GM13977 (cell line): ENCODE measurements around the gene METTL18.

Experiments used
- DNase-seq: peaks from one replicate; pipeline ENCODE4 v3.0.0; 2012; ENCODE audit warnings: low spot score
- CTCF ChIP-seq: IDR thresholded peaks from 2 replicates; pipeline ENCODE4 v1.5.1; 2012; ENCODE audit warnings: mild to moderate bottlenecking, control low read depth; ENCODE audit not compliant: insufficient read depth; ENCODE audit errors: extremely low read depth, missing control alignments
- in situ Hi-C: fragments of 300-500 bp; cut with MboI; formaldehyde crosslinking; loops from one replicate; pipeline ENCODE4 v1.12.0; 2022; ENCODE audit warnings: low sequenced_read_pairs, low pct_unique_long_range_greater_than_20kb, mixed read lengths, inconsistent platforms; ENCODE audit not compliant: unreplicated experiment

Gene METTL18

GRCh38 chr1:169809370-169810095 is 14.8 kb upstream of the METTL18 start:
- in situ Hi-C loops = loop anchor here (25.0 kb wide), 1 partner anchor 222 kb away; the partner anchor contains the start of gene F5
- peak; percentile 58 for TF ChIP-seq CTCF
- DNase-seq = peak; percentile 47

GRCh38 chr1:169804941-169805340 is 10.2 kb upstream of the METTL18 start:
- DNase-seq = no peak
- TF ChIP-seq CTCF = no peak
- in situ Hi-C loops = loop anchor here (25.0 kb wide), 1 partner anchor 218 kb away; the partner anchor contains the start of gene F5

GRCh38 chr1:169802888-169803287 is 8.2 kb upstream of the METTL18 start:
- TF ChIP-seq CTCF = no peak
- in situ Hi-C loops = loop anchor here (25.0 kb wide), 1 partner anchor 216 kb away; the partner anchor contains the start of gene F5
- DNase-seq = no peak

GRCh38 chr1:169797281-169797680 is 2.6 kb upstream of the METTL18 start:
- no peak for TF ChIP-seq CTCF
- in situ Hi-C loops = no loop called here
- DNase-seq = no peak

- in situ Hi-C loops = no loop called here
- TF ChIP-seq CTCF = no peak
- no peak for DNase-seq
These were observed 1.6 kb upstream of the METTL18 start for GRCh38 chr1:169796274-169796810.

GRCh38 chr1:169795687-169796086 is 980 bp upstream of the METTL18 start:
- TF ChIP-seq CTCF = no peak
- no peak for DNase-seq
- in situ Hi-C loops = no loop called here

- DNase-seq = no peak
- no peak for TF ChIP-seq CTCF
- in situ Hi-C loops = no loop called here
These were observed 977 bp downstream of the METTL18 start for GRCh38 chr1:169793730-169794129.
